ENCODE data around the gene PLXNC1. TPM values are rescaled to one million over a fixed set of nuclear protein-coding genes. Genes with fewer than 3 reads are reported as not detected.

PLXNC1 gene
- polyA plus RNA-seq, 1 of the 3 experiments (the other 2 are of a cell fraction): 0.23 TPM

DNA sequence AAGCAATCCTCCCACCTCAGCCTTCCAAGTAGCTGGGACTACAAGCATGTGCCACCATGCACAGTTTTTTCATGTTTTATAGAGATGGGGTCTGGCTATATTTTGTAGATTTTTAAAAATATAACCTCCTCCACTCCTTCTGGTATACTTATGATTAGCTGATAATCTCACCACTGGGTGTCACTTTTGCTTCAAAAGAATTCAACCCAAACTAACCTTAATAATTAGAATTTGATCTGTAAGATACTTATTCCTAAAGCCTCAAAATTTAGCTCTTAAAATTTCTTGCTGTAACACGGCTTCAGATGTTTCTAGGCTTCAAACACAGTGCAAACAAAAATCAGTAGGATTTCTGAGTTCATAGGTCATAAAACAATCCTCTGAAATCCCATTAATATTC is 181.0 kb downstream of the PLXNC1 start:
- CTCF ChIA-PET: no interaction called here
- no peaks in the 10 kb centered on the region for H3K27me3 ChIP-seq (ENCODE audit: insufficient read depth)
- no peak overlapping the region for H3K9ac ChIP-seq
- no peaks in the 10 kb centered on the region for H3K4me1 ChIP-seq (ENCODE audit: control insufficient read depth in 1 of 2, insufficient read depth in 2 of 2, low read depth in 1 of 2, low read length in 1 of 2)
- DNase-seq: no peak
- no peak for TF ChIP-seq ELF1 (IDR thresholded peaks at IDR 0.05)
- peak; percentile 11; the same call in 1 of the 2 replicates for TF ChIP-seq RAD21 (IDR thresholded peaks at IDR 0.05; ENCODE audit: low read length)
- no peaks in the 10 kb centered on the region for H3K79me2 ChIP-seq (ENCODE audit: insufficient read depth)
- H3K9me2 ChIP-seq: no peaks in the 10 kb centered on the region
- no peaks in the 10 kb centered on the region for H3K9me3 ChIP-seq
- H3K36me3 ChIP-seq (replicated peaks in 1 of 2; ENCODE audit: control insufficient read depth in 1 of 2, insufficient read depth in 2 of 2, low read length in 1 of 2): peaks cover 6 to 15% of the 10 kb centered on the region in 2 experiments
- peaks cover 18% of the 10 kb centered on the region for H3F3A ChIP-seq (replicated peaks; ENCODE audit: insufficient read depth)
- H3K27ac ChIP-seq (ENCODE audit: low read depth in 2 of 2, low read length in 1 of 2): no peak overlapping the region
- H3K4me2 ChIP-seq: no peak overlapping the region
- no peak overlapping the region for H2AFZ ChIP-seq (ENCODE audit: low read depth)
- H4K20me1 ChIP-seq (ENCODE audit: insufficient read depth): no peaks in the 10 kb centered on the region
- POLR2A ChIA-PET: no interaction called here
- WGBS (ENCODE audit: low lambda C conversion rate): 90% methylated on average over 1 of the region's 1 CpG
- no peak overlapping the region for H3K4me3 ChIP-seq (ENCODE audit: low read depth in 2 of 2, low read length in 1 of 2)

DNA sequence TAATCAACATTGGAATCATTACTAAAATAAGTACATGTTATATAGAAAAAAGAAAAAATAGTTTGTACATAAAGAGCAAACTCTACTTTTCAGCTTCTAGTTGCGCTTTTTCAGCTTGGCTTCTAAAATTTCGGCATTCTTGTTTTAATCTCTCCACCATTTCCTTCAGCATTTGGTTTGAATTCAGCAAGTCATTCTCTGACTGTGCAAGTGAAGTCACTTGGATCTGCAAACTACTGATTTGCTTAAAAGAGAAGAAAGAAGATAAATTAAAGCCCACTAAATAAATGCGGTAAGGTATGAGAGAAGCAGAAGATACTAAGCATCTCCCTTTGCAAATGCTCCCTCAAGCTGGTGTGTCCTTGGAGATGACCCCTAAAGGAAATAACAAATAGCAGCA is 185.0 kb downstream of the PLXNC1 start:
- H4K20me1 ChIP-seq (ENCODE audit: insufficient read depth): no peaks in the 10 kb centered on the region
- H3K27ac ChIP-seq (ENCODE audit: low read depth in 2 of 2, low read length in 1 of 2): no peak overlapping the region
- H3K36me3 ChIP-seq (replicated peaks in 1 of 2; ENCODE audit: control insufficient read depth in 1 of 2, insufficient read depth in 2 of 2, low read length in 1 of 2): peaks cover 4 to 15% of the 10 kb centered on the region in 2 experiments
- H3F3A ChIP-seq (replicated peaks; ENCODE audit: insufficient read depth): no peaks in the 10 kb centered on the region
- ChIA-PET POLR2A (no interaction called here), CTCF (no interaction called here)
- no peak for DNase-seq
- 97% methylated on average over 3 of the region's 3 CpGs for WGBS (ENCODE audit: low lambda C conversion rate)
- H2AFZ ChIP-seq (ENCODE audit: low read depth): no peak overlapping the region
- H3K79me2 ChIP-seq (ENCODE audit: insufficient read depth): no peaks in the 10 kb centered on the region
- H3K27me3 ChIP-seq (ENCODE audit: insufficient read depth): no peaks in the 10 kb centered on the region
- H3K4me1 ChIP-seq (ENCODE audit: control insufficient read depth in 1 of 2, insufficient read depth in 2 of 2, low read depth in 1 of 2, low read length in 1 of 2): no peaks in the 10 kb centered on the region
- no peak overlapping the region for H3K4me3 ChIP-seq (ENCODE audit: low read depth in 2 of 2, low read length in 1 of 2)
- H3K9me3 ChIP-seq: no peaks in the 10 kb centered on the region
- H3K4me2 ChIP-seq: no peak overlapping the region
- TF ChIP-seq RFX5 (IDR thresholded peaks at IDR 0.05; ENCODE audit: low read length) (no peak), POLR2AphosphoS5 (IDR thresholded peaks at IDR 0.05; ENCODE audit: low read depth, low read length) (no peak), ELF1 (IDR thresholded peaks at IDR 0.05) (no peak), FOXJ3 (CRISPR knock-in tag; IDR thresholded peaks at IDR 0.05) (no peak), GATA2 (CRISPR knock-in tag; IDR thresholded peaks at IDR 0.05) (no peak), JUND (IDR thresholded peaks at IDR 0.05) (no peak), NFIC (IDR thresholded peaks at IDR 0.05; ENCODE audit: borderline replicate concordance) (no peak), TAF1 (IDR thresholded peaks at IDR 0.05; ENCODE audit: borderline replicate concordance, low read depth, low read length) (no peak), NRF1 (IDR thresholded peaks at IDR 0.05; ENCODE audit: low read depth, low read length) (no peak)
- TF ChIP-seq, protein P1, sequence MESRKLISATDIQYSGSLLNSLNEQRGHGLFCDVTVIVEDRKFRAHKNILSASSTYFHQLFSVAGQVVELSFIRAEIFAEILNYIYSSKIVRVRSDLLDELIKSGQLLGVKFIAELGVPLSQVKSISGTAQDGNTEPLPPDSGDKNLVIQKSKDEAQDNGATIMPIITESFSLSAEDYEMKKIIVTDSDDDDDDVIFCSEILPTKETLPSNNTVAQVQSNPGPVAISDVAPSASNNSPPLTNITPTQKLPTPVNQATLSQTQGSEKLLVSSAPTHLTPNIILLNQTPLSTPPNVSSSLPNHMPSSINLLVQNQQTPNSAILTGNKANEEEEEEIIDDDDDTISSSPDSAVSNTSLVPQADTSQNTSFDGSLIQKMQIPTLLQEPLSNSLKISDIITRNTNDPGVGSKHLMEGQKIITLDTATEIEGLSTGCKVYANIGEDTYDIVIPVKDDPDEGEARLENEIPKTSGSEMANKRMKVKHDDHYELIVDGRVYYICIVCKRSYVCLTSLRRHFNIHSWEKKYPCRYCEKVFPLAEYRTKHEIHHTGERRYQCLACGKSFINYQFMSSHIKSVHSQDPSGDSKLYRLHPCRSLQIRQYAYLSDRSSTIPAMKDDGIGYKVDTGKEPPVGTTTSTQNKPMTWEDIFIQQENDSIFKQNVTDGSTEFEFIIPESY (IDR thresholded peaks at IDR 0.05; ENCODE audit: borderline replicate concordance, low read depth): no peak
- no peak overlapping the region for H3K9ac ChIP-seq
- no peaks in the 10 kb centered on the region for H3K9me2 ChIP-seq

Data from SK-N-SH (cell line).